Mucosa of descending colon (tissue), 3 donors: ENCODE data around the gene RFX4. TPM values are rescaled to one million over a fixed set of nuclear protein-coding genes. Genes with fewer than 3 reads are reported as not detected.
A peak's percentile ranks its signal among the peaks of the same experiment; 100 is the strongest.

Experiments used
- ATAC-seq: fragments of 200-7000 bp; cut with Tn5 transposase; one replicate; pipeline ENCODE4 v1.9.1; 2020; ENCODE audit warnings: mild to moderate bottlenecking, moderate library complexity
- DNase-seq, 3 donors: peaks; one replicate each; pipeline ENCODE4 v3.0.0-alpha.2; 2020
- H3K36me3 ChIP-seq: fragments of 200-600 bp; one replicate; pipeline ENCODE4 v1.8.0; 2021; ENCODE audit warnings: low read depth, mild to moderate bottlenecking
- H3K4me1 ChIP-seq: fragments of 200-600 bp; one replicate; pipeline ENCODE4 v1.8.0; 2021; ENCODE audit warnings: low read depth, mild to moderate bottlenecking
- H3K4me3 ChIP-seq: fragments of 200-600 bp; one replicate; pipeline ENCODE4 v1.8.0; 2021; ENCODE audit warnings: mild to moderate bottlenecking
- H3K9me3 ChIP-seq: fragments of 200-600 bp; one replicate; pipeline ENCODE4 v1.8.0; 2021; ENCODE audit warnings: mild to moderate bottlenecking
- CTCF ChIP-seq: fragments of 200-600 bp; IDR thresholded peaks from one replicate; pipeline ENCODE4 v1.8.0; 2022; ENCODE audit warnings: antibody characterized with exemption, mild to moderate bottlenecking
- intact Hi-C, 2 donors: fragments of 100-400 bp; cut with DNase I in 1 of 2; cut with micrococcal nuclease in 1 of 2; formaldehyde crosslinking; loops; one replicate each; pipeline versions ENCODE4 v1.11.0 to v1.11.1; 2022; cut with DNase I, micrococcal nuclease
- total RNA-seq, 3 donors: library from RNA; stranded (reverse); fragmentation: NEBNext Ultra II Directional in 2 of 3; extraction: Animal tissue kit (Norgen Biotek cat#: 25700) in 2 of 3; gene quantifications; one replicate each; pipeline versions ENCODE4 v1.2.1 to v1.2.4, GENCODE V29; 2021 to 2023
- donor health status: DM: no; HTN: no; CAD: no; lungs with moderate emphysema.
- donor health status: DM: no; HTN: no; CAD: no.
- donor health status: DM: no; HTN: yes; CAD: no.

RFX4 gene
- total RNA-seq, 3 donors from 2014 or later, result not detected

- no peaks in the 10 kb centered on the region for H3K36me3 ChIP-seq
- no peak for DNase-seq
- intact Hi-C loops, result no loop called here
- no peaks in the 10 kb centered on the region for H3K4me1 ChIP-seq
- no peak overlapping the region for H3K4me3 ChIP-seq
- no peaks in the 10 kb centered on the region for H3K9me3 ChIP-seq
- no peak for TF ChIP-seq CTCF
- ATAC-seq, result no peak
Observed at GRCh38 chr12:106767954-106768822, 185.4 kb downstream of the RFX4 start.

GRCh38 chr12:106769078-106769477 lies 186.3 kb downstream of the RFX4 start:
- DNase-seq (no peak), ATAC-seq (no peak)
- no peak for TF ChIP-seq CTCF
- intact Hi-C loops, result no loop called here
- Histone ChIP-seq H3K4me3 (no peak overlapping the region), H3K9me3 (no peaks in the 10 kb centered on the region), H3K36me3 (no peaks in the 10 kb centered on the region), H3K4me1 (no peaks in the 10 kb centered on the region)

GRCh38 chr12:106769546-106769945 lies 186.7 kb downstream of the RFX4 start:
- Histone ChIP-seq H3K9me3 (no peaks in the 10 kb centered on the region), H3K36me3 (no peaks in the 10 kb centered on the region), H3K4me3 (no peak overlapping the region), H3K4me1 (no peaks in the 10 kb centered on the region)
- no peak for DNase-seq
- TF ChIP-seq CTCF, result no peak
- no peak for ATAC-seq
- intact Hi-C loops, result no loop called here

GRCh38 chr12:106771425-106771824 lies 188.6 kb downstream of the RFX4 start:
- ATAC-seq, result peak; percentile 13
- no peak for TF ChIP-seq CTCF
- Histone ChIP-seq H3K4me1 (peaks cover 12% of the 10 kb centered on the region), H3K4me3 (no peak overlapping the region), H3K36me3 (no peaks in the 10 kb centered on the region), H3K9me3 (no peaks in the 10 kb centered on the region)
- no peak for DNase-seq
- intact Hi-C loops, result no loop called here

- no peak for DNase-seq
- intact Hi-C loops, result no loop called here
- TF ChIP-seq CTCF, result no peak
- Histone ChIP-seq H3K36me3 (no peaks in the 10 kb centered on the region), H3K4me3 (peak overlapping the region; percentile 73), H3K4me1 (peaks cover 12% of the 10 kb centered on the region), H3K9me3 (no peaks in the 10 kb centered on the region)
- no peak for ATAC-seq
Observed at GRCh38 chr12:106773286-106774004, 190.6 kb downstream of the RFX4 start.
